ENCODE data around the gene NEU4. TPM values are rescaled to one million over a fixed set of nuclear protein-coding genes. Genes with fewer than 3 reads are reported as not detected.

Gene NEU4
- total and polyA plus RNA-seq, 2 donors (not counting 1 experiment from before 2014, with no cell fraction given), result not detected

DNA sequence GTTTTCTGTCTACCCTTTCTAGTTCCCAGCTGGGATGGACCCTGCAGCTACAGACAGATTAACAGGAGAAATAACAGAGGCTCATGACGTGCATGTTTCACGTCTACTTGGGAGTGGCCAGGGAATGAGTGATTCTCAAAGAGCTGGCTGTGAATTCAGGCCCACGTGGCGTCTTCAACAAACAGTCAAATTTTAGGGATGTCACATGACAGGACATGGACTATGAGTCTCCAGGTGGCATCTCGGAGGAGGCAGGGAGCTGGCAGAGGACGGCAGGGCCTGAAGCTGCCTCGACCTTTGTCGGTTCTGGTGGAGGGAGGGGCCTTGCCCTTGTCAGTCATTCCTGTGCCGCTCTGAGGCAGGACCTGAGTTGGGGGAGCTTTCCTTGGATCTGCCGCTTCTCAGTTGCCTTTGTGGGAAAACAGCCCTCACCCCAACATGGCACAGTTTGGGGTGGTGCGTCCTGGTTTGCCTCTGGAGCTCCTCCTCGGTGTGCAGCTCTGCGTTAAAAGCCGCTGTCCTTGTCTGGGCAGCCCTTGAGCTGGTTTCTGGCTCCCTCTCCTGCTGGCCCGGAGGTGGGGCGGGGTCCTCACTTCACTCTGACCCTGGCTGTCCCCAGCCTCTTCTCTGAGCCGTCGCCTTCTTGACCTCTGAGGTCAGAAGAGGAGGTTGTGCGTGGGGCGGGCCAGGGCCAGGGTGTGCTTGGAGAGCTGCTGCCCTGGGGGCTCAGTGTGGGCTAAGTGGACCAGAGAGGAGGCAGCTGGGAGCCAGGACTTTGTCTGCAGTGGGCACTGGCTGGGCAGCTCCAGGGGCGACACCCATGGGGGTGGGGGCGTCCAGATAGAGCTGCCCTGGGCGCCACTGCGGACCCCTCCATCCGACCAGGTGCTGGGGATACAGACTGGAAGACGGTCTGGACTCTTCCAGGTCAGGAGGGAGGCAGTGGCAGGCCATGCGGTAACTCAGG lies 44.4 kb upstream of the NEU4 start:
- H4K20me1 ChIP-seq (ENCODE audit: control insufficient read depth, extremely low read depth, insufficient read depth, low read length), result no peaks in the 10 kb centered on the region
- DNase-seq (ENCODE audit: low read depth in 2 of 2), result no peak
- no peak overlapping the region for H3K27ac ChIP-seq (ENCODE audit: insufficient read depth, low read length)
- H3K27me3 ChIP-seq (ENCODE audit: control insufficient read depth, insufficient read depth, low read length), result no peaks in the 10 kb centered on the region
- H3K79me2 ChIP-seq (ENCODE audit: control insufficient read depth, insufficient read depth, low read length), result no peaks in the 10 kb centered on the region
- H3K9ac ChIP-seq (ENCODE audit: insufficient read depth, low read length), result no peak overlapping the region
- H3K36me3 ChIP-seq (ENCODE audit: control insufficient read depth, insufficient read depth, low read length), result peaks cover 5% of the 10 kb centered on the region
- no peaks in the 10 kb centered on the region for H3K9me3 ChIP-seq (ENCODE audit: control insufficient read depth, insufficient read depth, low read depth, low read length)
- H3K4me1 ChIP-seq (ENCODE audit: control insufficient read depth, extremely low read depth, insufficient read depth, low read length), result no peaks in the 10 kb centered on the region
- TF ChIP-seq, protein P1, sequence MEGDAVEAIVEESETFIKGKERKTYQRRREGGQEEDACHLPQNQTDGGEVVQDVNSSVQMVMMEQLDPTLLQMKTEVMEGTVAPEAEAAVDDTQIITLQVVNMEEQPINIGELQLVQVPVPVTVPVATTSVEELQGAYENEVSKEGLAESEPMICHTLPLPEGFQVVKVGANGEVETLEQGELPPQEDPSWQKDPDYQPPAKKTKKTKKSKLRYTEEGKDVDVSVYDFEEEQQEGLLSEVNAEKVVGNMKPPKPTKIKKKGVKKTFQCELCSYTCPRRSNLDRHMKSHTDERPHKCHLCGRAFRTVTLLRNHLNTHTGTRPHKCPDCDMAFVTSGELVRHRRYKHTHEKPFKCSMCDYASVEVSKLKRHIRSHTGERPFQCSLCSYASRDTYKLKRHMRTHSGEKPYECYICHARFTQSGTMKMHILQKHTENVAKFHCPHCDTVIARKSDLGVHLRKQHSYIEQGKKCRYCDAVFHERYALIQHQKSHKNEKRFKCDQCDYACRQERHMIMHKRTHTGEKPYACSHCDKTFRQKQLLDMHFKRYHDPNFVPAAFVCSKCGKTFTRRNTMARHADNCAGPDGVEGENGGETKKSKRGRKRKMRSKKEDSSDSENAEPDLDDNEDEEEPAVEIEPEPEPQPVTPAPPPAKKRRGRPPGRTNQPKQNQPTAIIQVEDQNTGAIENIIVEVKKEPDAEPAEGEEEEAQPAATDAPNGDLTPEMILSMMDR (conservative IDR thresholded peaks at IDR 0.05 in 1 of 2, IDR thresholded peaks at IDR 0.05 in 1 of 2; ENCODE audit: low read depth in 1 of 2, low read length in 2 of 2), result no peak
- no peak for TF ChIP-seq EZH2 (IDR thresholded peaks at IDR 0.05; ENCODE audit: low read length, missing control alignments)
- H2AFZ ChIP-seq (ENCODE audit: low read length), result no peak overlapping the region
- H3K4me2 ChIP-seq (ENCODE audit: extremely low read depth, insufficient read depth, low read length), result no peak overlapping the region
- no peak overlapping the region for H3K4me3 ChIP-seq (replicated peaks in 1 of 4; ENCODE audit: control extremely low read depth in 1 of 4, insufficient read depth in 1 of 4, low read depth in 3 of 4, low read length in 4 of 4)

DNA sequence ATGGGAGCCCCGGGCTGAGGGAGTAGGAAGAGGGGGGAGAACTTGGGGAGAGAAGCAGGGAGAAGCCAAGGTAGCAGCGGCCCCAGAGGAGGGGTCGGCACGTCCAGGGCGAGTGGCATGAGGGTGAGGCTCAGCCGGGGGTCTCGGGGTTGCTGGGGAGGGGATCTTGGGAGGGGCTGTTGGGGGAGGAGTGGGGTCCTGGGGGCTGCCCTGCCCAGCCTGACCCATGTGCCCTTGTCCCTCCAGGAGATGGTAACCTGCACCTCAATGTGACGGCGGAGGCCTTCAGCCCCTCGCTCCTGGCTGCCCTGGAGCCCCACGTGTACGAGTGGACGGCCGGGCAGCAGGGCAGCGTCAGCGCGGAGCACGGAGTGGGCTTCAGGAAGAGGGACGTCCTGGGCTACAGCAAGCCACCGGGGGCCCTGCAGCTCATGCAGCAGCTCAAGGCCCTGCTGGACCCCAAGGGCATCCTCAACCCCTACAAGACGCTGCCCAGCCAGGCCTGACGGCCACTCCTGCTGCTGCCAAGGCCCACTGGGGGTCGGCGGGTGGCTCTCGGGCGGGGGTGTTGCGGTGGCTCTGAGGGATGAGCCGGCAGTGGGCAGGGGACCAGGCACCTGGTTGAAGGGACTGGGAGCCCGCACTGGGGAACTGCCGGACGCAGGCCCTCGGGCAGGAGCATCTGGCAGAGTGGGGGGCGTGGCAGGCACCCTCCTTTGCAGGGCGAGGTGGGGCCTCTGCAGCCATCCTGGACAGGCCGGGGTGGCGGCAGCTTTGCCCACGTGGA lies 41.3 kb upstream of the NEU4 start:
- no peak overlapping the region for H3K9ac ChIP-seq (ENCODE audit: insufficient read depth, low read length)
- no peak overlapping the region for H2AFZ ChIP-seq (ENCODE audit: low read length)
- H3K4me2 ChIP-seq (ENCODE audit: extremely low read depth, insufficient read depth, low read length), result no peak overlapping the region
- no peaks in the 10 kb centered on the region for H3K27me3 ChIP-seq (ENCODE audit: control insufficient read depth, insufficient read depth, low read length)
- no peak for TF ChIP-seq EZH2 (IDR thresholded peaks at IDR 0.05; ENCODE audit: low read length, missing control alignments)
- TF ChIP-seq, protein P1 (conservative IDR thresholded peaks at IDR 0.05 in 1 of 2, IDR thresholded peaks at IDR 0.05 in 1 of 2; ENCODE audit: low read depth in 1 of 2, low read length in 2 of 2), result no peak
- H3K4me1 ChIP-seq (ENCODE audit: control insufficient read depth, extremely low read depth, insufficient read depth, low read length), result no peaks in the 10 kb centered on the region
- no peak overlapping the region for H3K4me3 ChIP-seq (replicated peaks in 1 of 4; ENCODE audit: control extremely low read depth in 1 of 4, insufficient read depth in 1 of 4, low read depth in 3 of 4, low read length in 4 of 4)
- no peak for DNase-seq (ENCODE audit: low read depth in 2 of 2)
- no peaks in the 10 kb centered on the region for H4K20me1 ChIP-seq (ENCODE audit: control insufficient read depth, extremely low read depth, insufficient read depth, low read length)
- no peaks in the 10 kb centered on the region for H3K9me3 ChIP-seq (ENCODE audit: control insufficient read depth, insufficient read depth, low read depth, low read length)
- H3K36me3 ChIP-seq (ENCODE audit: control insufficient read depth, insufficient read depth, low read length), result no peaks in the 10 kb centered on the region
- H3K27ac ChIP-seq (ENCODE audit: insufficient read depth, low read length), result no peak overlapping the region
- no peaks in the 10 kb centered on the region for H3K79me2 ChIP-seq (ENCODE audit: control insufficient read depth, insufficient read depth, low read length)

DNA sequence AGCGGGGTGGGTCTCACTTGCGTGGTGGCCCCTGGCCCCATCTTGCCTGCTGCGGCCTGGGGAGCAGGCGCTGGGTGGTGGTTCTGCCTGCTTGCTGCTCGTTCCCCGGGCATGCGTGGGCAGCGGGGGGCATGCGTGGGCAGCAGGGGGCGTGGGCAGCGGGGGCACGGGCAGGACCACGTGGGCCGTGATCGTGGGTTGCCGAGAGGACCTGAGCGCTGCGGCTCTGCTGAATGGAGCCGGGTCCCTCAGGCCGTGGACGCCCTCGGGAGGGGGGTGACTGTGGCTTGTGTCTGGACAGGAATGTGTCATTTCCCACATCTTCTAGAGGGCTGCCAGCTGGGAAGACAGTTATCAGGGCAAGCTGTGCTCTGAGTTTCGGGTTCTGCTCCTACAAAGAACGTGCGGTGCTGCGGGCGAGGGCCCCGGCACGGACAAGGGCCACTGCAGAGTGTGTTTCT lies 40.7 kb upstream of the NEU4 start:
- no peaks in the 10 kb centered on the region for H3K9me3 ChIP-seq (ENCODE audit: control insufficient read depth, insufficient read depth, low read depth, low read length)
- H3K27me3 ChIP-seq (ENCODE audit: control insufficient read depth, insufficient read depth, low read length), result no peaks in the 10 kb centered on the region
- TF ChIP-seq, protein P1 (conservative IDR thresholded peaks at IDR 0.05 in 1 of 2, IDR thresholded peaks at IDR 0.05 in 1 of 2; ENCODE audit: low read depth in 1 of 2, low read length in 2 of 2), result no peak
- TF ChIP-seq EZH2 (IDR thresholded peaks at IDR 0.05; ENCODE audit: low read length, missing control alignments), result no peak
- no peaks in the 10 kb centered on the region for H3K4me1 ChIP-seq (ENCODE audit: control insufficient read depth, extremely low read depth, insufficient read depth, low read length)
- H4K20me1 ChIP-seq (ENCODE audit: control insufficient read depth, extremely low read depth, insufficient read depth, low read length), result no peaks in the 10 kb centered on the region
- H3K9ac ChIP-seq (ENCODE audit: insufficient read depth, low read length), result no peak overlapping the region
- no peaks in the 10 kb centered on the region for H3K79me2 ChIP-seq (ENCODE audit: control insufficient read depth, insufficient read depth, low read length)
- DNase-seq (ENCODE audit: low read depth in 2 of 2), result no peak
- H3K36me3 ChIP-seq (ENCODE audit: control insufficient read depth, insufficient read depth, low read length), result no peaks in the 10 kb centered on the region
- H3K27ac ChIP-seq (ENCODE audit: insufficient read depth, low read length), result no peak overlapping the region
- H3K4me3 ChIP-seq (replicated peaks in 1 of 4; ENCODE audit: control extremely low read depth in 1 of 4, insufficient read depth in 1 of 4, low read depth in 3 of 4, low read length in 4 of 4), result no peak overlapping the region
- H3K4me2 ChIP-seq (ENCODE audit: extremely low read depth, insufficient read depth, low read length), result no peak overlapping the region
- H2AFZ ChIP-seq (ENCODE audit: low read length), result no peak overlapping the region
